ENCODE measurements around the gene SLC4A3. TPM values are rescaled to one million over a fixed set of nuclear protein-coding genes. Genes with fewer than 3 reads are reported as not detected.

SLC4A3 gene
- total and polyA plus RNA-seq, 2 of the 8 experiments (the other 6 are each of a cell fraction or from before 2014, with no cell fraction given): 4.8 to 7.4 TPM

- Histone ChIP-seq H3K9ac (replicated peaks in 1 of 4; ENCODE audit: extremely low read depth in 1 of 4, low read depth in 3 of 4, low read length in 3 of 4) (no peak overlapping the region), H3K79me1 (ENCODE audit: low read depth, low read length) (no peaks in the 10 kb centered on the region), H3K4ac (replicated peaks; ENCODE audit: insufficient read length, low read depth, low read length) (no peak overlapping the region), H3K23ac (ENCODE audit: insufficient read length) (no peak overlapping the region), H3K36me3 (ENCODE audit: control insufficient read depth in 2 of 4, insufficient read depth in 4 of 4, low read length in 3 of 4) (no peaks in the 10 kb centered on the region), H4K5ac (ENCODE audit: insufficient read length, low read depth, low read length) (no peak overlapping the region), H3K4me2 (ENCODE audit: insufficient read depth in 1 of 2, low read depth in 2 of 2, low read length in 2 of 2) (no peak overlapping the region), H3K23me2 (ENCODE audit: low read depth, low read length) (no peaks in the 10 kb centered on the region), H4K20me1 (replicated peaks in 1 of 2; ENCODE audit: control insufficient read depth in 1 of 2, insufficient read depth in 2 of 2, low read length in 2 of 2) (no peaks in the 10 kb centered on the region), H3K56ac (replicated peaks; ENCODE audit: insufficient read length, low read depth, low read length) (no peak overlapping the region), H3K4me1 (replicated peaks in 1 of 4; ENCODE audit: control insufficient read depth in 3 of 4, insufficient read depth in 4 of 4, low read length in 3 of 4) (no peaks in the 10 kb centered on the region), H3K27me3 (replicated peaks in 1 of 4; ENCODE audit: control insufficient read depth in 3 of 4, extremely low read depth in 1 of 4, insufficient read depth in 3 of 4, low read length in 3 of 4) (no peaks in the 10 kb centered on the region), H3K79me2 (ENCODE audit: control insufficient read depth in 1 of 2, insufficient read depth in 2 of 2, low read length in 2 of 2) (no peaks in the 10 kb centered on the region), H3K14ac (ENCODE audit: insufficient read length) (no peak overlapping the region), H2AK5ac (ENCODE audit: low read depth, low read length) (no peak overlapping the region), H2BK120ac (replicated peaks; ENCODE audit: low read depth, low read length) (no peak overlapping the region), H3K9me3 (ENCODE audit: insufficient read depth in 2 of 2, low read depth in 1 of 2, low read length in 1 of 2) (peaks cover 4 to 9% of the 10 kb centered on the region in 2 experiments; a peak in 2 of 4 replicates), H2BK5ac (ENCODE audit: low read depth, low read length) (no peak overlapping the region), H2BK15ac (ENCODE audit: low read length) (no peak overlapping the region), H3K27ac (ENCODE audit: low read depth, low read length) (no peak overlapping the region), H4K91ac (replicated peaks; ENCODE audit: insufficient read length, low read length) (no peak overlapping the region), H2AFZ (ENCODE audit: low read length) (no peak overlapping the region), H3K4me3 (ENCODE audit: extremely low read depth in 1 of 4, insufficient read depth in 2 of 4, low read depth in 3 of 4, low read length in 4 of 4) (no peak overlapping the region), H2BK12ac (ENCODE audit: low read depth, low read length) (no peak overlapping the region), H3K18ac (ENCODE audit: extremely low read depth, low read length) (no peak overlapping the region), H2BK20ac (ENCODE audit: low read length) (no peak overlapping the region), H4K8ac (ENCODE audit: extremely low read depth, insufficient read depth, low read length) (no peak overlapping the region)
- 100% methylated on average over 1 of the region's 1 CpG; no CpG with 5 or more reads in 1 of the 2 experiments for WGBS, 2 experiments (ENCODE audit: extremely low coverage in 1 of 2, insufficient coverage in 1 of 2, insufficient read length in 1 of 2, insufficient replicate concordance in 2 of 2, low coverage in 1 of 2, low lambda C conversion rate in 2 of 2, missing lambda C conversion rate in 1 of 2)
- FAIRE-seq (no peak), DNase-seq (ENCODE audit: low read depth in 1 of 2, low spot score in 2 of 2) (no peak)
- CTCF ChIA-PET (ENCODE audit: partially characterized antibody): interaction anchor here (1.0 to 1.5 kb wide), 2 partner anchors 60 to 95 kb away, joined by 3 to 4 read pairs; no protein-coding TSS in a partner anchor
- POLR2A ChIA-PET (ENCODE audit: partially characterized antibody): no interaction called here
- no peak for TF ChIP-seq RFX5 (IDR thresholded peaks at IDR 0.05; ENCODE audit: borderline replicate concordance, low read depth, low read length)
Measured at GRCh38 chr2:219656526-219656925, 29.1 kb downstream of the SLC4A3 start.
